GM12873 (cell line): ENCODE results near the gene RASSF4.

Experiments
- CTCF ChIP-seq: IDR thresholded peaks from 2 replicates; pipeline ENCODE4 v1.5.1; 2012; ENCODE audit warnings: low read depth, mild to moderate bottlenecking, moderate library complexity, low read length, control low read depth; ENCODE audit not compliant: insufficient read depth; ENCODE audit errors: missing control alignments

Gene RASSF4

GRCh38 chr10:45004661-45005060, 45.1 kb downstream of the RASSF4 start:
- no peak for TF ChIP-seq CTCF

- TF ChIP-seq CTCF: no peak
These were observed 45.7 kb downstream of the RASSF4 start for GRCh38 chr10:45005284-45005683.

- no peak for TF ChIP-seq CTCF
These were observed 46.9 kb downstream of the RASSF4 start for GRCh38 chr10:45006276-45007030.

GRCh38 chr10:45008524-45009161, 49.0 kb downstream of the RASSF4 start:
- peak; percentile 75 for TF ChIP-seq CTCF

GRCh38 chr10:45015590-45015989, 56.0 kb downstream of the RASSF4 start:
- TF ChIP-seq CTCF: no peak

- no peak for TF ChIP-seq CTCF
These were observed 63.8 kb downstream of the RASSF4 start for GRCh38 chr10:45023426-45023825.

- no peak for TF ChIP-seq CTCF
These were observed 74.7 kb downstream of the RASSF4 start for GRCh38 chr10:45034301-45034700.
